Pancreas (tissue), 10 donors: Measurements from ENCODE around the gene TMEM135. TPM values are rescaled to one million over a fixed set of nuclear protein-coding genes. Genes with fewer than 3 reads are reported as not detected.
"Not testable (repeated sequence)": the region's sequence is repeated elsewhere in the genome, so short reads cannot be mapped to it uniquely, and the experiment has no call there.

Source experiments
- ATAC-seq, 4 donors: fragments of 200-7000 bp; cut with Tn5 transposase; one replicate each; pipeline versions ENCODE4 v1.8.0 to v1.9.1; 2020; ENCODE audit warnings: mild to moderate bottlenecking in 4 of 4, moderate library complexity in 4 of 4
- DNase-seq, 6 donors: peaks; one replicate each; pipeline ENCODE4 v3.0.0-alpha.2; 2020
- FAIRE-seq: peaks from 2 replicates; lab custom pipeline; 2012; peaks lifted over from hg19 to GRCh38; lab: Jason Lieb, UNC
- H3K27ac ChIP-seq, 4 donors: fragments of 200-600 bp; sonication (generic); 1 replicate in 3 of 4; 2 replicates in 1 of 4; pipeline versions ENCODE4 v1.5.0 to v1.8.0; 2020
- H3K27me3 ChIP-seq, 4 donors: fragments of 200-600 bp; one replicate each; pipeline ENCODE4 v1.8.0; 2021
- H3K36me3 ChIP-seq, 3 donors: fragments of 200-600 bp; sonication (generic) in 1 of 3; one replicate each; pipeline versions ENCODE4 v1.5.0 to v1.8.0; 2020 to 2021
- H3K4me1 ChIP-seq, 3 donors: fragments of 200-600 bp; one replicate each; pipeline ENCODE4 v1.8.0; 2021
- H3K4me3 ChIP-seq, 4 donors: fragments of 200-600 bp; sonication (generic) in 2 of 4; one replicate each; pipeline versions ENCODE4 v1.5.0 to v1.8.0; 2020 to 2021
- H3K9me3 ChIP-seq, 4 donors: fragments of 200-600 bp; one replicate each; pipeline ENCODE4 v1.8.0; 2021
- CTCF ChIP-seq, 4 donors: fragments of 200-600 bp; sonication (generic) in 3 of 4; IDR thresholded peaks; one replicate each; pipeline versions ENCODE4 v1.5.0 to v1.8.0; 2021; ENCODE audit warnings: antibody characterized with exemption in 4 of 4
- WGBS, 2 donors: extraction: QIAGEN DNeasy Blood & Tissue Kit; methylation state at CpG; one replicate each; pipeline ENCODE4 v1.1.7; 2013; 5-methylcytosine and 5-hydroxymethylcytosine counted together
- intact Hi-C, 3 donors: fragments of 100-400 bp; cut with DNase I; formaldehyde crosslinking; loops; one replicate each; pipeline versions ENCODE4 v1.11.1 to v1.14.2; 2022
- polyA plus RNA-seq, 2 donors: library from polyadenylated mRNA; stranded (reverse); fragments of 200-250 nt; gene quantifications; one replicate each; pipeline ENCODE4 v1.2.3, GENCODE V29; 2013
- total RNA-seq, 6 donors: library from RNA; stranded (reverse); fragmentation: NEBNext Ultra II Directional in 4 of 6; extraction: Animal tissue kit (Norgen Biotek cat#: 25700) in 4 of 6; gene quantifications; one replicate each; pipeline versions ENCODE4 v1.2.1 to v1.2.4, GENCODE V29; 2021 to 2023
- donor health status: healthy with polysubstance abuse.
- donor health status: DM: no; HTN: no; CAD: no; lungs with moderate emphysema.
- donor health status: DM: no; HTN: no; CAD: no.
- donor health status: control.
- donor health status: control.
- donor health status: Bipolar disorder and iron deficiency.
- donor health status: DM: yes; HTN: yes; CAD: no.
- donor health status: DM: no; HTN: no; CAD: no.
- donor health status: DM: no; HTN: no; CAD: no.
- donor health status: DM: yes; HTN: yes; CAD: no.

Gene TMEM135
- total and polyA plus RNA-seq, 8 donors: 2.6 to 10.1 (median 8.0) TPM

- no peak for TF ChIP-seq CTCF (IDR thresholded peaks at IDR 0.05)
- ATAC-seq: peak; percentile 64 to 82 (median 68)
- no peaks in the 10 kb centered on the region for H3K36me3 ChIP-seq
- FAIRE-seq: peak; percentile 41
- no peak overlapping the region for H3K27ac ChIP-seq
- no peaks in the 10 kb centered on the region for H3K27me3 ChIP-seq
- no peaks in the 10 kb centered on the region for H3K4me1 ChIP-seq
- no peaks in the 10 kb centered on the region for H3K9me3 ChIP-seq
- DNase-seq: no peak
- intact Hi-C loops: loop anchor here in 1 of 3 donors (10.0 kb wide), 2 partner anchors 337 to 417 kb away; no protein-coding TSS in a partner anchor
- no peak overlapping the region for H3K4me3 ChIP-seq
- WGBS, 2 donors: 57% methylated on average over 3 of the region's 3 CpGs
These were observed 243.8 kb downstream of the TMEM135 start for GRCh38 chr11:87281496-87281895.

- WGBS, 2 donors: 75 to 79% methylated on average over 2 of the region's 2 CpGs
These were observed 246.6 kb downstream of the TMEM135 start for GRCh38 chr11:87284306-87284705.

GRCh38 chr11:87285674-87286073 is 247.9 kb downstream of the TMEM135 start:
- intact Hi-C loops: loop anchor here in 1 of 3 donors (10.0 kb wide), 2 partner anchors 341 to 421 kb away; no protein-coding TSS in a partner anchor
- H3K36me3 ChIP-seq, H3K27ac ChIP-seq, ATAC-seq, H3K9me3 ChIP-seq, H3K4me1 ChIP-seq, H3K27me3 ChIP-seq, DNase-seq, H3K4me3 ChIP-seq, FAIRE-seq: not testable (repeated sequence)
- WGBS, 2 donors: 92 to 98% methylated on average over 7 of the region's 7 CpGs

More at GRCh38 chr11:87284306-87284705, 246.6 kb downstream of the TMEM135 start:
- Histone ChIP-seq H3K27me3 (no peaks in the 10 kb centered on the region), H3K4me1 (no peaks in the 10 kb centered on the region), H3K9me3 (no peaks in the 10 kb centered on the region), H3K27ac (no peak overlapping the region), H3K36me3 (no peaks in the 10 kb centered on the region), H3K4me3 (no peak overlapping the region)
- DNase-seq (no peak), FAIRE-seq (no peak), ATAC-seq (no peak)
- intact Hi-C loops: loop anchor here in 1 of 3 donors (10.0 kb wide), 2 partner anchors 340 to 420 kb away; no protein-coding TSS in a partner anchor
- no peak for TF ChIP-seq CTCF (IDR thresholded peaks at IDR 0.05)

DNA sequence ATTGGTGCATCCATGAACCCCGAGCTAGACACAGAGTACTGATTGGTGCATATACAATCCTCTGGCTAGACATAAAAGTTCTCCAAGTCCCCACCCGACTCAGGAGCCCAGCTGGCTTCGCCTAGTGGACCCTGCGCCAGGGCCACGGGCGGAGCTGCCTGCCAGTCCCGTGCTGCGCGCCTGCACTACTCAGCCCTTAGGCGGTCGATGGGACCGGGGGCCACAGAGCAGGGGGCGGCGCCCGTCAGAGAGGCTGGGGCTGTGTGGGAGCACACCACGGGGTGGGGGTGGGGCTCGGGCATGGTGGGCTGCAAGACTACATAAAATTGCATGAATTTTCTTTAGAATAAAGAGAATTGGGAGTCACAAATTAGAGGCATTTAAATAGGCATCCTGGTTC is 248.6 kb downstream of the TMEM135 start:
- H3K9me3 ChIP-seq: no peaks in the 10 kb centered on the region
- no peaks in the 10 kb centered on the region for H3K36me3 ChIP-seq
- no peak overlapping the region for H3K27ac ChIP-seq
- no peak overlapping the region for H3K4me3 ChIP-seq
- WGBS, 2 donors: 97 to 98% methylated on average over 17 of the region's 17 CpGs
- DNase-seq: peak in 1 of 6 donors; percentile 49
- H3K4me1 ChIP-seq: no peaks in the 10 kb centered on the region
- FAIRE-seq: no peak
- intact Hi-C loops: loop anchor here in 1 of 3 donors (10.0 kb wide), 2 partner anchors 342 to 422 kb away; no protein-coding TSS in a partner anchor
- no peak for TF ChIP-seq CTCF (IDR thresholded peaks at IDR 0.05)
- H3K27me3 ChIP-seq: no peaks in the 10 kb centered on the region
- ATAC-seq: no peak

- WGBS, 2 donors: 9 to 12% methylated on average over 3 of the region's 3 CpGs
- no peak overlapping the region for H3K4me3 ChIP-seq
- FAIRE-seq (peak; percentile 84), DNase-seq (no peak), ATAC-seq (peak; percentile 58 to 82 (median 70))
- H3K27me3 ChIP-seq: no peaks in the 10 kb centered on the region
- no peaks in the 10 kb centered on the region for H3K4me1 ChIP-seq
- no peak overlapping the region for H3K27ac ChIP-seq
- no peaks in the 10 kb centered on the region for H3K9me3 ChIP-seq
- intact Hi-C loops: loop anchor here in 1 of 3 donors (10.0 kb wide), 1 partner anchor 416 kb away; no protein-coding TSS in a partner anchor
- TF ChIP-seq CTCF (IDR thresholded peaks at IDR 0.05): peak; percentile 14 to 43 (median 38)
- no peaks in the 10 kb centered on the region for H3K36me3 ChIP-seq
These were observed 252.7 kb downstream of the TMEM135 start for GRCh38 chr11:87290304-87290922.
